Adrenal gland (tissue), 5 donors: Measurements from ENCODE around the gene SNAI3.

ENCODE experiments used
- POLR2A ChIP-seq, 2 donors: fragments of 450-650 bp; IDR thresholded peaks; one replicate each; pipeline ENCODE4 v1.6.1; 2017; ENCODE audit warnings: antibody characterized with exemption in 2 of 2, mild to moderate bottlenecking in 2 of 2, moderate library complexity in 1 of 2
- TF ChIP-seq, protein P1 (sequence below), 6 experiments: fragments of 450-650 bp in 4 of 6; fragments of 200-600 bp in 2 of 6; sonication (generic) in 1 of 6; IDR thresholded peaks; 1 replicate in 5 of 6; 2 replicates in 1 of 6; pipeline versions ENCODE4 v1.5.1 to v1.8.0; 2016 to 2021; ENCODE audit warnings: antibody characterized with exemption in 6 of 6, mild to moderate bottlenecking in 2 of 6, moderate library complexity in 1 of 6
- donor health status: DM: no; HTN: no; CAD: no.

DNA sequence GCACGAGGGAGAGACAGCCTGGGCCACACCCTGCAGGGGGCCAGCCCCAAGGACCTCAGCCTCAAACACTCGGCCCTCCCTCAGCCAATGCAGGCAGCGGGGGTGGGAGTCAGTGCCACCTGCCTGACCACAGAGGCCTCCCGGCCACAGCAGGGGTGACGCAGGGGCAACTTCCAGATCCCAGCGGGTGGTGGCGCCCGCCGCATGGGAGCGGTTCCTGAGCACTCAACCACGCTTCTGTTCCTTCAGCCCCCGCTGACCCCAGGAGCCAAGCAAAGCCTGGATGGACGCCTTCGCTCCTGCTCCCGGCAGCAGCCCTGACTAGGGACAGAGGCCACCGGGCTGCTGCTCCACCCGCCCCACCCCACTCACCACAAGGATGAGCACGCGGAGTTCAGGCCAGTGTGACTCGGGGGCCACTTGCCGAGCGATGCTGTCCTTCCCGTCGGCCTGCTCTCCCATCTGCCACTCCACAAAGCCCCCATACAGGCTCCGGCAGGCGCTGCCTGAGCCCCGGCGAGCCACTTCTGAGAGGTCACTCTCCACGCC, 30.5 kb downstream of the SNAI3 start:
- TF ChIP-seq, protein P1, sequence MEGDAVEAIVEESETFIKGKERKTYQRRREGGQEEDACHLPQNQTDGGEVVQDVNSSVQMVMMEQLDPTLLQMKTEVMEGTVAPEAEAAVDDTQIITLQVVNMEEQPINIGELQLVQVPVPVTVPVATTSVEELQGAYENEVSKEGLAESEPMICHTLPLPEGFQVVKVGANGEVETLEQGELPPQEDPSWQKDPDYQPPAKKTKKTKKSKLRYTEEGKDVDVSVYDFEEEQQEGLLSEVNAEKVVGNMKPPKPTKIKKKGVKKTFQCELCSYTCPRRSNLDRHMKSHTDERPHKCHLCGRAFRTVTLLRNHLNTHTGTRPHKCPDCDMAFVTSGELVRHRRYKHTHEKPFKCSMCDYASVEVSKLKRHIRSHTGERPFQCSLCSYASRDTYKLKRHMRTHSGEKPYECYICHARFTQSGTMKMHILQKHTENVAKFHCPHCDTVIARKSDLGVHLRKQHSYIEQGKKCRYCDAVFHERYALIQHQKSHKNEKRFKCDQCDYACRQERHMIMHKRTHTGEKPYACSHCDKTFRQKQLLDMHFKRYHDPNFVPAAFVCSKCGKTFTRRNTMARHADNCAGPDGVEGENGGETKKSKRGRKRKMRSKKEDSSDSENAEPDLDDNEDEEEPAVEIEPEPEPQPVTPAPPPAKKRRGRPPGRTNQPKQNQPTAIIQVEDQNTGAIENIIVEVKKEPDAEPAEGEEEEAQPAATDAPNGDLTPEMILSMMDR (IDR thresholded peaks at IDR 0.05) = no peak
- no peak for TF ChIP-seq POLR2A (IDR thresholded peaks at IDR 0.05)
